NCI-H1930 (cell line): ENCODE data around the gene MAP2.

Experiments
- DNase-seq, 2 experiments: peaks; one replicate each; lab custom pipeline; 2025; lab: John Stamatoyannopoulos, UW

MAP2 gene

DNA sequence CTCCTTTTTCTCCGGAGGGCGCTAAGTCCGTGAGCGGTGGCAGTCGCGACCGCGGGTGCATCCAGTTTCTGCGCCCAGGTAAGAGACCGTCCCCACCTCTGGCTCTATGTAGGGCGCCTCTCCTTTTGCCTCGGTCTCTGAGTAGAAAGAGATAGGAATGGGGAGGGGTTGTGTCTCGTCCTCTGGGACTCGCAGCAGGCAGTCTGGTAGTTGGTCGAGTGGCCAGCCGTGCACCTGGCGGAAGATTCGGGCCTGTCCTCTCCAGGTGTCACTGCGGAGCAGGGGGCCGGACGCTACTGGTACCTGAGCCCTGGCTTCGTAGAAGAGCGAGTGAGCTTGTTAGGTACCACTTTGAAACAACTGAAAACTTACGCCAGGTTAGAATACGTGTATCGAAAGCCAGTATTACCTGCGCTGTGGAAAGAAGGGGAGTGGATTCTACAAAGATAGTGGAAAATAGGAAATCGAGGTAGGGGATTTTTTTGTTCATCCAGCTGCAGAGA is 403 bp downstream of the MAP2 start:
- peak; percentile 45 to 58 for DNase-seq

DNA sequence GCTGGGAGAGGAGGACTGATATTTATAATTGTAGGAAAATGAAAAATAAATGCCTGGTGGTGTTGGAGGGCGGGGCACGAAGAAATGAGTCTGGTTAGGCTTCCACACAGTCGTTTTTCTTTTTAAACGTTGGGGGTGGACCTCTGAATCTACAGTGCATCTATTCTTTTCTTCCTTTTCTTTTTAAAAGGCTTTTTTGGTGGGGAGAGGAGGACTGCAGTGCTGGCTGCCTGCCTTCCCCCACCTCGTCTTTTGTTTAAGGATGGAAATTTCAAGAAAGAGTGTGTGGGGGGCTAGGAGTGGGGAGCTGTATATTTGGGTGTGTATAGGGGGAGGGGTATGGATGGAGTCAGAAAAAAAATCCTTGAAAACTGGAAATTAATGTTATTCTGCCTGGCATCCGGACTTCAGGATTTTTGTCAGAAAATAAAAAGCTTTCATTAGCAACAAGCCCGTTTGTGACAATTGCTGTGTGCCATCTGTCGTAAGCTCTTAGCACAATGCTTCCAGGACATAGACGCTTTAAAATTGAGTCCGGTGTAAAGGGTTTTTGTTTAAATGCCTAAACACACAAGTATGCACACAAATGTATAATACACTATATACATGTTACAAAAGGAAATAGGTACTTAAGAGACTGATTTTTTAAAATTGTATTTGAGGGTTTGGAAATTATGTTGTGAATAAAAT is 1.1 kb downstream of the MAP2 start:
- no peak for DNase-seq

DNA sequence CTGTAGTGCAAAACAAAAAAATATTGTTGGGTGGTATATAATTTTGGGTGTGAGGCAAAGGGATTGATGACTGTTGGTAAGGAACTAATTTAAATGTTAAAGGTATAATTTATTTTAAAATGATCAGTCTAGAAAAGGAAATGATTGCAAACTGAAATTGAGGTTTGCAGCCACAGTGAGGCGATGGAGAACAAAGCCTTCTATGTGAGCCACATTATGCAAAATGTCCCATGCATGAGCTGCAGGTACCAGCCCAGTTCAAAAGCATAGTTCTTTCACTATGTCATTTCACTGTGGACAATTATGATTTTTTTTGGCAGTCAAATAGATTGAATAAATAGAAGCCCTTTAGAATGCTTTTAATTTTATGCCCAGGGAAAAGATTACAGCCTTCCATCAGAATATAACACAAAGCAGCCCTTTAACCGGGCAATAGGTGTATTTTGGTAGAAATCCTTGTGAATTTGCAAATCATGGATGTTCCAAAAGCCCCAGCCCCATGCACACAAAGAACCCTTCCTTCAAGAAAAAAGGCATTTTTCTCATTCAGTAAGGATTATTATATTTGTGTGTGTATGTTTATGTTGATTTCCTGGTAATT is 1.7 kb downstream of the MAP2 start:
- DNase-seq, result peak; percentile 12 to 31

DNA sequence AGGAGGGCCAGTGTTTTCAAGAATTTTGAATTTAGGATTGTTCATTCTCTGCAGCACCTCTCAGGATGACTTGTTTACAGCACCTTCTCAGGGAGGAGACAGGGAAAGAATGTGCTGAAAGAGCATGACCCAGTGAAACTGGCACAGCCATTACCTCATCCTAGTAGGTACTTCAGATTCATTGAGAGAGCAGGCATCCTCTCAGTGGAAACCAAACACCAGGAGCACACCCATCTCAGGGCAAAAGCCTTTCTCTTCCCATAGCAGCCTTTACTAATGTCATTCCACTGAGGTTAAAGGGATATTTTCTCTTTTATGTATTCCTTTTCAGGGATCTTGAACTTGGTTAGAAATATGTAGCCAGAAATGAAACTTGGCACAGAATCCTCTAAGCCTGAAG is 2.6 kb downstream of the MAP2 start:
- DNase-seq, result no peak

DNA sequence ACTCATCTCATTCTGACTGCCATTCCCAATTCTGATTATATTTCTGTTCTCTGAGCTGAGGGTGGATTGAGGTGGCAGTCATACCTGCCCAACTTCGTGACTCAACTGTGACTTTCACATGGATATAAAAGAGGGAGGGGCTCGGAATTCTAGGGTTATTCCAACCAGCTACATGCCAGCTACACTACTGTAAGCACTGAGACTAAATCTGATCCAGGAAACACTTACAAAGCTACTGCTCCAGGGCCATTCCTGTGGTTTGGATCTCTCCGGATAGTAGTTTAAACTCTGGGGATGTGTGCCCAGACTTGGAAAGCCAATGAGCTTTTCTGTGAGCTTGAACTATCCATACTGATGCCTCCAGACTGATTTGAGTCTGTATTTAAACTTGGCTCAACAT is 7.9 kb downstream of the MAP2 start:
- DNase-seq, result no peak

DNA sequence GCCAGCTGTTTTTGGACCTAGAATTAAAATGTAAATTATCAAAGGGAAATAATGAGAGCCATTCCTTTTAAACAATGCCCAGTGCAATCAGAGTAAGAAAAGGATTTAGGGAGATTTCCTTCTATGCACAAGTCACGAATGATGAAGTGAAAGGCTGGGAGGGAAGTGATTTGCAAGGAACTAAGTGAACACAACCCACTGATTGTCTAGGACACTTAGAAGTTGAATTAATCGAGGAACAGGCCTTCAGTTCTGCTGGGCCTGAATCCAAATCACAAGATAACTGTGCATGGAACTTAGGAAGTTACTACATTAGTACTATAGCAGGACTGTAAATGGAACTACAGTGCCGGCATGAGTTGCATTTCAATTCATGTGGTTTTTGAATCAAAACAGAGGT is 17.7 kb downstream of the MAP2 start:
- DNase-seq, result no peak

DNA sequence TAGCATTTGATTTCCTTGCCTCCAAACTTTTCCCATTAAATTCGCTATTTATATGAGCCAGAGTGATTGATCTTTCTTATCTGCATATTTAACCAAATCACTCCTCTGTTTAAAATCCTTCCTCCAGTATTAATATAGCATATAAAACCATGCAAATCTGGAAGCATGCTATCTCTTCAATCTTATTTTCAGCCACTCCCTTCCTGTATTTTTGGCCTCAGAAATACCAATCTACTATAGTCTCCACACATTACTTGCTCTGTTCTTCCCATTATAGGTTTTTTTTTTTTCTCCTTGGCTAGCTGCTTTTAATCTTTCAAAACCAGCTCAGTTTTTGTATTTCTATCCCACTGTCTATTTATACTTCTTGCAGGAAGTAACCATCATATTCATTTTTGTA is 19.1 kb downstream of the MAP2 start:
- no peak for DNase-seq

DNA sequence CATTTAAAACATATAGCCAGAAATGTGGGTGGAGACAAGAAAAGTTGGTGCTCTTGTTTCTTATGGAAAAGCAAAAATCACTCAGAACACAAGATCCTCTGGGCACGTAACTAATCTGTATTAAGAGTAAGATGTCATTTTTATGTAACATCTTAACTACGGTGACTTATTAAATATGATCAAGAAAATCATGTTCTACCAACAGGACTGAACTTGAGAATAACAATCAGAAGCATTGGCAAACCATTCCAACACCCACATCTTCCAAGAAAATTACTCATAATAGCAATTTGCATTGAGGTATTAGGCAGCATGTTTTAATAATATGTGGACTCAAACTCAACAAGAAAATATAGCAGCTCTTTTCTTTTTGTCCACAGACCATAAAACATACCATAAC is 21.6 kb downstream of the MAP2 start:
- no peak for DNase-seq

DNA sequence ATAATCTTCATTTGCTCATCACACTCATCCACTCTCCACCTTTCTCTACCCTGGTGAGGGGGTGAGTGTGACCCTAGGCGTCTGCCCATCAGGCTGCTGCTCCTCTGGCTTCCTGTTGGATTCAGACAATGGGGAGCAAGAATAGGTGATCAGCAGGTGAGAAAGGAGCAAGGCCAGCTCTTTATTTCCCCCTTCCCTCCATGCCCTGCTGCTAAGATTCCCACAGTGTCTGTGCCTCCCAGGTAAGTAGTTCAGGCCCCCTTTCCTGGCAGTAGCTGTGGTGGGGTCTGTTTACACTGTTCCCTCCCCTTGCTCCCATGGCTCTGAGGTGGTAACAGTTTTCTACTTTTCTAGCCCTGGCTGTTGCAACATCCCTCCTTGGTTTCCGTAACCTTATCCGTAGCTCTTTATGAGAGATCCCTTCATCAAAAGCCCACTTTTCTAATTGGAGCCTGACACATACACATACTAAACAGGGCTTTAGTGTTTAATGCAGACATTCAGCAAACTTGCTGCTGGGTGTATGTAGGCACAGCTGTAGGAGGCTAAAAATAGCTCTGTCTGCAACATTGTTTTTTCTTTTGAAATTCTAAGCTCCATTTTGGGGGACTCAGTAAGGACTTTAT is 27.5 kb downstream of the MAP2 start:
- DNase-seq, result no peak

DNA sequence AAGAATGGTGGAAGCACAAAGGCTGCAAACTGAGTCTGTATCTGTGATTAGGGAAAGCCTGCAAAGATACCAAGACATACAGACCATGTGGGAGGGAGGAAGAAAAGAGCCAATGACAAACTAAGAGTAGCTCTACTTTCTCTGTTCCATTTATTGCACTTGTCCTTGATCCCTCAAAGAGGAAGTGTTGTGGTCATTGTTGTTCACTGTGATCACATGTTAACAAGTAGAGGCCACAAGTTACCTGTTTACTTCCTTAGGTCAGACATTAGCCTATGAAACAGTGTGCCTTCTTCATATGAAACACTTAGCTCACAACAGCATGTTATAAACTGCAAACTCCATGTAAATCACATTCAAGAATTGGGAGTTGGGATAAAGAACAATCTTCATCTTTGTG is 32.6 kb downstream of the MAP2 start:
- no peak for DNase-seq

DNA sequence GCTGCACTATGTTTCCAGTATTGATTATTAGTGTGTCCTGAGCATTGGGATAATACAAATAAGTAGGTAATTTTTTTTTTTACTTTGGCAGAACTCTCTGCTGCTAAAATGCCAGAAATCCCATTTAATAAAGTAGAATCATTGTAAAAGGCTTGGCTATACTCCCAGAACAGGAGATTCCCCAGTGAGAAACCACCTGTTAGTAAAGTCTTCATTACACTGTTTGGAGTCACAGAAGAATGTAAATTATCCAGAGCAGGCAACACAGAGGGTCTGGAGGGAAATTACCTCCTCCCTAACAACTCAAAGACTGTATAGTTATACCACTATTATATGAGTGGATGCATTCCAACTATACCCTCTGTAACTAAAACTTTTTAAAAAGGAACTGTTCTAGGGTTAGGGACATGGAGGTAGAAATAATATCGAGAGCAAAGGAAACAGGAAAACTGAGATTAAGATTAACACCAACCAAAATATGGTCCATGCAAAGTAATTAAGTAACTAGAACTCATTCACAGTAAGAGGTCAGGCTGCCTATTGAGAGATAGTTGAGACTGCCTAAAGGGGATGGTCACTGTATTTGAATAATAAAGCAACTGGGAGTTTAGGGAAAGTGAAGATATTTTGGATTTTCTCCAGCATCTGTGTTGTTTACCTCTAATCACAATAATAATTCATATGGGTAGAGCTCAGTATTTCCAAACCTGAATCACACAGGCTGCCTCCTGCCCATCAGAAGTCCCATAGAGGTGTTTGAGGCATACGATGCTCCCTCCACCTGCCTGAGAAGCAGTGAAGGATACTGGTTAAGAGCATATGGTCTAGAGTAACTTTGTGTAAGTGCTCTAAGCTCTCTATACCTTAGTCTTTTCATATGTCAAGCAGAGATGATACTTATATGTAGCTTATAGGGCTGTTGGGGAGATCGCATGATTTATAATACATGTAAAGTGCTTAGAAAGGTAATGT is 34.4 kb downstream of the MAP2 start:
- no peak for DNase-seq

DNA sequence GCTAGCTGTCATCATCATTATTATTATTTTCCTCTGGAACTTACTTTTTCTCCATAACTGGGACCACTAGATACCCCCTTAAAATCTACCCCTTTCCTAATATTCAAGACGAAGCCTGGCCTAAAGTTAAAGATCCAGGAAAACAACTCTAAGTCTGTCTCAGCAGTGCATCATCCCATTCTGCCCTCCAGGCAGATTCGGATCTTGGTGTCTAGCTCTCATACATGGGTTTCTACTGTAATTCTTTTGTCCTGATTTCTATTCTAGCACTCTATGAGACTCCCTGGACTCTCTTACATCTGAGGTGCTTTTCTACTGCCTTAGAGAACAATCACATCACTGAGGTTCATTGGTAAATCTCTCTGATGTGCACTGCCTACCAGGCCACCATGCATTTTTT is 35.5 kb downstream of the MAP2 start:
- no peak for DNase-seq

DNA sequence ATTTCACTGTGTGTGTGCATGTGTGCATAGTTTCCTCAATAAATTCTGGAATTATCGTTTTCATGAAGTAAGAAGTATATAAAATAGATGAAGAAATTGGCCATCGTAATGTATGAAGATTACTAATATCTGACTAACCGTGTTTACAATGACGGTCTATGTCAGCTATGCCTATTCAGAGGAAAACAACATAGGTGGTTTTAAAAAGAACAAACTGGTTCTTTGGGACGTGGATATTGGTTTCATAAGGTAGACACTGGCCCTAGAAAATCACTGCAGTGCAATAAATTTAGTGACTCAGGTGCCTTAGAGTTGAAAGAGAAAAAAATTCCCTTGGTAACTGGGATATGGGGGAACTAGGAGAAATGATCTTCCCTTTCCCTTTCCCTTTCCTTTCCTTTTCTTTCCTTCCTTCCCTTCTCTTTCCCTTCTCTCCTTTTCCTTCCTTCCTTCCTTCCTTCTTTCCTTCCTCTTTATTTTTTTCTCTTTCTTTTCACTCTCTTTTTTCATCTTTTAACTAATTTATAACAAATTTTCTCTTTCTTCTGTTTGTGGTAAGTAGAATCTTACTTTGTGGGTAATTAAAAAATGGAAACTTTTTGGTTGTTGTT is 36.4 kb downstream of the MAP2 start:
- DNase-seq, result no peak

DNA sequence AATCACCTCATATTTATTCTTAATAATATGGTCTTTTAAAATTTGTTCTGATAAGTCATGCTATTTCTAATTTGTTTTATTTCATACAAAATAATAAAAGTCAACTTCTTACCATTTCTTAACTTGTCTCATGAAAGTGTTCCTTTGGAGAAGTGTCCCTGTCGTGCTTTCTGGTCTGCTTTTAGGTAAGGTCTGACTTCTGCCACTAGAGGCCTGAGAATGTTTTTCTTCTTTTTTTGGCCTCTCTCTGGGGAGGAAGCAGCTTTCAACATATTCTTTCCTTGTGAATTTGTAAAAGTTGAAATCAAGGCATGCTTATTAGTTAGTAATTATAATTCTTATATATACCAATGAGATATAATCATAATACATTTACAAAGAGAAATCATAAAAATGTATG is 39.4 kb downstream of the MAP2 start:
- no peak for DNase-seq

DNA sequence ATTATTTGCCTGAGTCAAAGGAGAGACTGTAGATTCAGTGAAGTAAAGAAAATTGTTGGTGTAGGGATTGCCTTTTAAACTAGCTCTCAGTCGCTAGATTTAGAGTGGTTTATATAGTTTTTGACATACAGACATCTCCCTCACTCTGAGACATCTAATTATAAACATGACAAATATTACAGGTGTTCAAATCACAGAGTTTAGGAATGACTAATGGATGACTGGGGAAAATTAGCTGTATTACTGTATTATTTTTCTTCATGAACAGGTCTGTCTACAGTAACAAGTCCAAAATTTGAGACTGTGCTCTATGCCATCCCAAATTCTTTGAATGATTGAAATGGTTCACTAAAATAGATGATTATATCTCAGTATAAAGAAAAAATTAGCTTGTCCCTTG is 40.0 kb downstream of the MAP2 start:
- no peak for DNase-seq

DNA sequence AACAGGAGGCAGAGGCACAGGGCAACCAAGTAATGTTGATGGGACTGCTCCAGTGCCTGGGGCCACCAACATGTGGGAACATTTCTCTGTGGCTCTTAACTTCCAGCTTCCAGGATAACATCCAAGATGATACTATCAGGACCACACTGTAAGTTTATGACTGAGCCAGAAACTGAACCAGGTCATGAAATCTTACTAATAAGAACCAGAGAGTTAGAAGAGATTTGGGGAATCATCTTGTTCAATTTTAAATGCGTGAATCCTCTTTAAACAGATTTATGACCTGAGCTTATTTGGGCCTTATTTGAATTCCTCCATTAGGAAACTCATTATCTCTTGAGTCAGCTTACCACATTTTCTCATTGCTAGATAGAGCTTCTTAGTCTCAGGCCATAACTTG is 45.0 kb downstream of the MAP2 start:
- DNase-seq, result no peak

DNA sequence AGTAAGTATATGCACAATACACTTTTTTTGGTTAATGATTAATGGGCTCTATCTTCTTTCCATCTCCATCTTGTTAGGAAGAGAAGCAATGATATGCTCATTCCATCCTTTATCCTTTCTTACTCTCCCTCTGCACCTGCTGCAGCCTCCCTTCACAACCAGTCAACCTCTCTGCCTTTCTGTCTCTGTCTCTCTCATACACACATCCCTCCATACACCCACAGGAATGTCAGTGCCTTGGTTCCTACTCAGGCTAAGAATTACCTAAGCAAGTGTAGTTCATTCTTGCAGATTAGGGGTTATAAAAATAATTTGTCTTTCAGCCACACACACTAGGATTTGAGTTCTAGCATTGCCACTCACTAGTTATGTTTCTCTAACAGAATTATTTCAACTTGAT is 45.6 kb downstream of the MAP2 start:
- DNase-seq, result no peak

DNA sequence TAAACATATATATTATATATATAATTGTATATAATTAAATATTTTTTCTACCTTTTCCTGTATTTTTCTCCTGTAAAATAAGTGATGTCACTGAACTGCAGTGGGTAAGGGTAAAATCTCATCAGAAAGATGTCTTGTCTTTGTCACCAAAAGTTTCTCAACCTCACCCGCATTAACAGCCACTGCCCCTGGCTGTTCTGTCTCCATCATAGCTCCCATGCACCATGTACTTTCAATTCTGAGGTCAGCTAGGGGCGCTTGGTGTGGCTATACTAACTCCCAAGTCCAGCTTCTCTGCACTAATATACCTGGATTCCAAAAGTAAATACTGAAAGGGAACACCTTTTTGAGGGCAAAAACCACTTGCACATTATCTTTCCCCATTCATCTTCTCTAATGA is 46.6 kb downstream of the MAP2 start:
- DNase-seq, result no peak

DNA sequence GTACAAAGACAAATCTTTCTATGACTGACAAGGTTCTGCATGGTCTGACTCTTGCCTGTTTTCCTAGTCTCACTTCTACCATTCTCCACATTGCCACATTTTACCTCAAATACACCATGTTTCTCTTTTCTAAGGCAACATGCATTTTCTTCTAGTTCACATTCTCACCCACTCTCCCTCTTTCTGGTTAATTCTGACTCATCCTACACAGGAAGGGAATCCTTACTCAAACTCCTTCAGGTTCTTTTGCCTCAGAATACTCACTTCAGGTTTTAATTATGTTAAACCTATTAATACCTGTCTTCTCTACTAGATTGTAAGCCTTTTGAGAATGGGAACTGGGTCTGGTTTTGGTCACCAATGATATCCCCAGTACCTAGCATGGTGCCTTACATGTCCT is 47.2 kb downstream of the MAP2 start:
- no peak for DNase-seq

DNA sequence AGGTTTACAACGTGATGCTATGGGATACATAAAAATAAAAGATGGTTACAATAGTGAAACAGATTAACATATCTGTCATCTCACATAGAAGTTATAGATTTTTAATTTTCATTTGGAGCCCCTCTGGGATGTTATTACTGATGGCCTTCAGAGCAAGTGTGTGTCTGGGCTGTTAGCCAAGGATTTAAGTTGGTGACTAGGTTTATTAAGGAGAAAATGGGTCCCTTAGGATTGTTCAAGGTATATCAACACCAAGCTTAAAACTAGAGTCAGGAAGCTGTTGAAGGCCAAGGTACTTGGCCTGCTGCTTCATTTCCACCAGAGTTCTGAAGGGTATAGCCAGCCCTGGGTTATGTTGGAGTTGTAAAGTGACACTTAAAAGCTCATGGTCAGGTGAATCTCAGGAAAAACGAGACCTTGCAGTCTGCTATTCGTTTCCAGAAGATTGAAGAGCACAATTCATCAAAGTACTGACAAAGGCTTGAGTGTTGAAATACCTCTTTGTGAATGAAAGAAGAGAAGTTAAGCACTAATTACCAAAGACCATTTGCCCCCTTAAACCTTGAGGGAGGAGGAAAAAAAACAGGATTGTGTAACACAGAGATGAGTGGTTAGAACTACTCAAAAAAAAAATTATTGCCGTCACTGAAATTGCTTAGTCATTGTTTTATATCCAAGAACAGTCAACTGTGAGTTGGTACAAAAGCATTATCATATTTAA is 48.4 kb downstream of the MAP2 start:
- DNase-seq, result no peak

DNA sequence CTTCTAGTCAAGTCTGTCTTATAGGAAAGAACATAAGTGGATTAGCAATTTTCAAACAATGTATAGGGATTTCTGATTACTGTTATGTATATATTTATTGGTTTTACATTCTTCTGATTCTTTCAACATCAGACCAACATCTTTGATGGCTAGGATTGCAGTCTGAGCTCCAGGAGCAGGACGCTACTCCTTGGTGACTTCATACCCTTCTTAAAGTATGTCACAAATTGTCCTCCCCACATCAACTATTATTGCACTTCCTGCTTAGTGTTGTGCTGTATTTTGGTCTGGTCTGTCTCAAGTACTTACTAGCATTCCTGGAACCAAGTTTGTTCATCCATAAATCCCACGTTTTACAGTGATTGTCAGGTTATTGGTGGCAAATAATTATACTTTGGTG is 49.0 kb downstream of the MAP2 start:
- DNase-seq, result no peak
